ENCODE results near the gene CASKIN2. TPM values are rescaled to one million over a fixed set of nuclear protein-coding genes. Genes with fewer than 3 reads are reported as not detected.
A peak's percentile ranks its signal among the peaks of the same experiment; 100 is the strongest.

Gene CASKIN2
- total and polyA plus RNA-seq, 2 of the 4 experiments (the other 2 are of a cell fraction): 2.9 to 6.9 TPM

- Histone ChIP-seq H3K36me3 (ENCODE audit: control insufficient read depth, insufficient read depth, low read length) (peaks cover 4% of the 10 kb centered on the region; the same call in 1 of the 2 replicates), H3K27ac (ENCODE audit: insufficient read depth, low read length) (no peak overlapping the region), H3K9me1 (ENCODE audit: insufficient read depth, low read length) (no peaks in the 10 kb centered on the region), H3K9me3 (ENCODE audit: control insufficient read depth, insufficient read depth, low read length) (no peaks in the 10 kb centered on the region), H3K4me1 (ENCODE audit: control insufficient read depth, insufficient read depth, low read length) (no peaks in the 10 kb centered on the region), H3K23ac (ENCODE audit: low read depth, low read length) (no peak overlapping the region), H4K5ac (ENCODE audit: low read depth, low read length) (no peak overlapping the region), H3K56ac (ENCODE audit: extremely low read depth, insufficient read depth, low read length) (no peak overlapping the region), H4K20me1 (ENCODE audit: insufficient read depth, low read length) (0 out of 2 replicates have a peak, but pooled peaks cover 14% of the 10 kb centered on the region), H3K18ac (ENCODE audit: low read depth, low read length) (no peak overlapping the region), H2AFZ (replicated peaks; ENCODE audit: low read length, poor library complexity) (peak overlapping the region; percentile 92), H2BK5ac (ENCODE audit: low read depth, low read length, poor library complexity, severe bottlenecking) (no peak overlapping the region), H3K4me3 (ENCODE audit: insufficient read depth, low read depth, low read length) (no peak overlapping the region), H3K9ac (ENCODE audit: low read depth, low read length) (no peak overlapping the region), H4K8ac (ENCODE audit: low read depth in 2 of 2, low read length in 2 of 2) (no peak overlapping the region), H3K27me3 (ENCODE audit: control insufficient read depth, insufficient read depth, low read length) (peaks cover 19% of the 10 kb centered on the region), H2AK9ac (replicated peaks; ENCODE audit: low read depth, low read length, poor library complexity) (no peak overlapping the region), H2AK5ac (ENCODE audit: low read depth, low read length) (no peak overlapping the region), H3K79me1 (ENCODE audit: low read depth in 1 of 2, low read length in 2 of 2) (no peaks in the 10 kb centered on the region), H2BK120ac (ENCODE audit: low read depth, low read length) (no peak overlapping the region), H4K91ac (ENCODE audit: insufficient read depth, low read depth, low read length) (no peak overlapping the region), H2BK20ac (ENCODE audit: low read depth, low read length) (no peak overlapping the region), H3K4me2 (ENCODE audit: low read depth, low read length) (no peak overlapping the region), H3K14ac (replicated peaks; ENCODE audit: low read depth, low read length) (no peak overlapping the region), H3K4ac (ENCODE audit: low read depth, low read length) (no peak overlapping the region), H2BK15ac (ENCODE audit: low read depth, low read length) (no peak overlapping the region)
- dilution Hi-C loops (cut with HindIII; ENCODE audit: low sequenced_read_pairs, unreplicated experiment) (no loop called here), intact Hi-C loops (cut with micrococcal nuclease) (no loop called here), in situ Hi-C loops (cut with MboI; ENCODE audit: low sequenced_read_pairs) (no loop called here)
- TF ChIP-seq BHLHE40 (IDR thresholded peaks at IDR 0.05; ENCODE audit: low read depth, low read length) (no peak), CEBPB (IDR thresholded peaks at IDR 0.05; ENCODE audit: low read depth, low read length) (no peak), CHD1 (IDR thresholded peaks at IDR 0.05; ENCODE audit: low read depth, low read length) (no peak), NFE2L2 (IDR thresholded peaks at IDR 0.05; ENCODE audit: low read depth, low read length) (no peak), USF2 (IDR thresholded peaks at IDR 0.05; ENCODE audit: low read depth, low read length) (no peak), FOS (IDR thresholded peaks at IDR 0.05; ENCODE audit: low read depth, low read length) (no peak), SMC3 (IDR thresholded peaks at IDR 0.05; ENCODE audit: low read depth, low read length) (no peak), RAD21 (IDR thresholded peaks at IDR 0.05; ENCODE audit: low read length) (no peak), MXI1 (IDR thresholded peaks at IDR 0.05; ENCODE audit: borderline replicate concordance, low read depth, low read length) (no peak), POLR2A (IDR thresholded peaks at IDR 0.05; ENCODE audit: low read depth, low read length) (no peak), RFX5 (IDR thresholded peaks at IDR 0.05; ENCODE audit: low read depth, low read length) (no peak), RCOR1 (IDR thresholded peaks at IDR 0.05; ENCODE audit: insufficient replicate concordance, low read length) (no peak), MAFK (IDR thresholded peaks at IDR 0.05; ENCODE audit: low read depth, low read length) (no peak)
- TF ChIP-seq, protein P1, sequence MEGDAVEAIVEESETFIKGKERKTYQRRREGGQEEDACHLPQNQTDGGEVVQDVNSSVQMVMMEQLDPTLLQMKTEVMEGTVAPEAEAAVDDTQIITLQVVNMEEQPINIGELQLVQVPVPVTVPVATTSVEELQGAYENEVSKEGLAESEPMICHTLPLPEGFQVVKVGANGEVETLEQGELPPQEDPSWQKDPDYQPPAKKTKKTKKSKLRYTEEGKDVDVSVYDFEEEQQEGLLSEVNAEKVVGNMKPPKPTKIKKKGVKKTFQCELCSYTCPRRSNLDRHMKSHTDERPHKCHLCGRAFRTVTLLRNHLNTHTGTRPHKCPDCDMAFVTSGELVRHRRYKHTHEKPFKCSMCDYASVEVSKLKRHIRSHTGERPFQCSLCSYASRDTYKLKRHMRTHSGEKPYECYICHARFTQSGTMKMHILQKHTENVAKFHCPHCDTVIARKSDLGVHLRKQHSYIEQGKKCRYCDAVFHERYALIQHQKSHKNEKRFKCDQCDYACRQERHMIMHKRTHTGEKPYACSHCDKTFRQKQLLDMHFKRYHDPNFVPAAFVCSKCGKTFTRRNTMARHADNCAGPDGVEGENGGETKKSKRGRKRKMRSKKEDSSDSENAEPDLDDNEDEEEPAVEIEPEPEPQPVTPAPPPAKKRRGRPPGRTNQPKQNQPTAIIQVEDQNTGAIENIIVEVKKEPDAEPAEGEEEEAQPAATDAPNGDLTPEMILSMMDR (conservative IDR thresholded peaks at IDR 0.05; ENCODE audit: low read depth, low read length): no peak
- TF ChIP-seq, protein P2, sequence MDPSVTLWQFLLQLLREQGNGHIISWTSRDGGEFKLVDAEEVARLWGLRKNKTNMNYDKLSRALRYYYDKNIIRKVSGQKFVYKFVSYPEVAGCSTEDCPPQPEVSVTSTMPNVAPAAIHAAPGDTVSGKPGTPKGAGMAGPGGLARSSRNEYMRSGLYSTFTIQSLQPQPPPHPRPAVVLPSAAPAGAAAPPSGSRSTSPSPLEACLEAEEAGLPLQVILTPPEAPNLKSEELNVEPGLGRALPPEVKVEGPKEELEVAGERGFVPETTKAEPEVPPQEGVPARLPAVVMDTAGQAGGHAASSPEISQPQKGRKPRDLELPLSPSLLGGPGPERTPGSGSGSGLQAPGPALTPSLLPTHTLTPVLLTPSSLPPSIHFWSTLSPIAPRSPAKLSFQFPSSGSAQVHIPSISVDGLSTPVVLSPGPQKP (IDR thresholded peaks at IDR 0.05; ENCODE audit: borderline replicate concordance, low read depth, low read length): no peak
- WGBS, 2 experiments (ENCODE audit: extremely low coverage in 2 of 2, insufficient read length in 1 of 2): 86% methylated on average over 2 of the region's 24 CpGs; no CpG with 5 or more reads in 1 of the 2 experiments
- POLR2A ChIA-PET (ENCODE audit: unreplicated experiment): no interaction called here
- CTCF ChIA-PET: no interaction called here
- DNase-seq (no peak), ATAC-seq (ENCODE audit: low read depth) (no peak)
- BruUV-seq (replicated peaks): no TSS peak
Observed at GRCh38 chr17:75524269-75524969, 9.1 kb upstream of the CASKIN2 start.

All from IMR-90 (cell line).